ENCODE data around the gene BRAT1. TPM values are rescaled to one million over a fixed set of nuclear protein-coding genes. Genes with fewer than 3 reads are reported as not detected.
"Not testable (repeated sequence)": the region's sequence is repeated elsewhere in the genome, so short reads cannot be mapped to it uniquely, and the experiment has no call there.

BRAT1 gene
- total RNA-seq, 1 experiment from 2014 or later: 53.9 TPM

DNA sequence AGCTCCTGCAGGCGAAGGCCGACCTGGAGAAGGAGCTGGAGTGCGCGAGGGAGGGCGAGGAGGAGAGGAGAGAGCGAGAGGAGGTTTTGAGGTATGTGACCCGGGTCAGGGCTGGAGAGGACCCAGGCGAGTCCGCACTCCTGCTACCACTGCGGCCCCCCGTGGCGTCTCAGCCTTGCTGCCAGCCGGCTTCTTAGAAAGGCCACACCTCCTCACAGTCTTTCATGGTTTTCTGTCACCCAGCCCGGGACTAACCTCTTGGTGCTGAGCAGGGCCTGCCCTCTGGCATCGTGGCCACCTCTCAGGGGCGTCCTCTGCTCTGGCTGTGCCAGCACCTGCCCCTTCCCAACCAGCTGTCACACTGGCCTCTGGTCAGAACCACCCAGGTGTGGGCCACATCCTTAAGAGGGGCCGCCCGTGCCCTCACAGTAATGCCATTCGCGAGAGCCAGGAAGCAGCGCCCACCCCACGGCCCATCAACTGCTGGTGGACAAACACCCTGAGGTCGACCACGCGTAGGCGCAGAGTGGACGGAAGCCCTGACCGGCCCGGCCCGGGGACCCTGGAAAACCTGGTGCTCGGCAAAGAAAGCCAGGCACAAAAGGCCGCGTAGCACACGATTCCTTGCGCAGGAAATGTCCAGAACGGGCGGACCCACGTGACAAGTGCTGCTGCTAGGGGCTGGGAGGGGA is 37.9 kb upstream of the BRAT1 start:
- BruUV-seq (replicated peaks): no TSS peak
- Histone ChIP-seq H3F3A (ENCODE audit: insufficient read depth, low read depth) (no peaks in the 10 kb centered on the region), H3K4me3 (no peak overlapping the region), H3K27me3 (ENCODE audit: insufficient read depth, low read depth) (no peaks in the 10 kb centered on the region), H3K4me1 (replicated peaks; ENCODE audit: insufficient read depth) (no peaks in the 10 kb centered on the region), H3K9me3 (ENCODE audit: insufficient read depth, low read depth) (no peaks in the 10 kb centered on the region), H3K27ac (no peak overlapping the region), H3K9me2 (ENCODE audit: insufficient read depth) (no peaks in the 10 kb centered on the region), H3K36me3 (ENCODE audit: low read depth) (no peaks in the 10 kb centered on the region), H4K20me1 (ENCODE audit: insufficient read depth) (no peaks in the 10 kb centered on the region), H2AFZ (no peak overlapping the region), H3K4me2 (no peak overlapping the region), H3K79me2 (ENCODE audit: low read depth) (no peaks in the 10 kb centered on the region)
- no peak for DNase-seq
- ChIA-PET CTCF (no interaction called here), POLR2A (ENCODE audit: unreplicated experiment) (no interaction called here)
- intact Hi-C loops (cut with micrococcal nuclease; ENCODE audit: unreplicated experiment): no loop called here
- TF ChIP-seq CTCF (conservative IDR thresholded peaks at IDR 0.05): no peak

GRCh38 chr7:2592375-2592865 is 37.1 kb upstream of the BRAT1 start:
- POLR2A ChIA-PET (ENCODE audit: unreplicated experiment): no interaction called here
- TF ChIP-seq EZH2 (IDR thresholded peaks at IDR 0.05; ENCODE audit: low read depth) (no peak), CTCF (conservative IDR thresholded peaks at IDR 0.05) (no peak)
- Histone ChIP-seq H3F3A (ENCODE audit: insufficient read depth, low read depth) (no peaks in the 10 kb centered on the region), H3K9me2 (ENCODE audit: insufficient read depth) (no peaks in the 10 kb centered on the region), H2AFZ (no peak overlapping the region), H3K27ac (no peak overlapping the region), H3K79me2 (ENCODE audit: low read depth) (no peaks in the 10 kb centered on the region), H3K4me3 (no peak overlapping the region), H4K20me1 (ENCODE audit: insufficient read depth) (no peaks in the 10 kb centered on the region), H3K36me3 (ENCODE audit: low read depth) (no peaks in the 10 kb centered on the region), H3K27me3 (ENCODE audit: insufficient read depth, low read depth) (no peaks in the 10 kb centered on the region), H3K4me1 (replicated peaks; ENCODE audit: insufficient read depth) (no peaks in the 10 kb centered on the region), H3K9me3 (ENCODE audit: insufficient read depth, low read depth) (no peaks in the 10 kb centered on the region), H3K4me2 (no peak overlapping the region)
- CTCF ChIA-PET: no interaction called here
- no TSS peak for BruUV-seq (replicated peaks)
- DNase-seq: no peak
- intact Hi-C loops (cut with micrococcal nuclease; ENCODE audit: unreplicated experiment): no loop called here

DNA sequence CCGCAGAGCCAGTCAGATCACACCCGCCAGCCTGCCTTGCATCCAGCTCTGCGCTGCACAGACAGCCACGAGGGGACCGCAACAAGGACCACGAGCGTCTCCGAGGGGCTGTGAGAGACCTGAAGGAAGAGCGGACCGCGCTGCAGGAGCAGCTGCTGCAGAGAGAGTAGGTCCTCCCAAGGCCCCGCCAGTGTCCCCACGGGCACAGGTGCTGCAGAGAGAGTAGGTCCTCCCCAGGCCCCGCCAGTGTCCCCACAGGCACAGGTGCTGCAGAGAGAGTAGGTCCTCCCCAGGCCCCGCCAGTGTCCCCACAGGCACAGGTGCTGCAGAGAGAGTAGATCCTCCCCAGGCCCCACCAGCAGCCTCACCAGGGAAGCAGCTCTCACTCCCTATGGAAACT is 34.6 kb upstream of the BRAT1 start:
- H4K20me1 ChIP-seq (ENCODE audit: insufficient read depth); H3K4me3 ChIP-seq; H3K9me3 ChIP-seq (ENCODE audit: insufficient read depth, low read depth); BruUV-seq (replicated peaks); H3F3A ChIP-seq (ENCODE audit: insufficient read depth, low read depth); H3K79me2 ChIP-seq (ENCODE audit: low read depth); intact Hi-C loops (cut with micrococcal nuclease; ENCODE audit: unreplicated experiment); H2AFZ ChIP-seq; POLR2A ChIA-PET (ENCODE audit: unreplicated experiment); H3K36me3 ChIP-seq (ENCODE audit: low read depth); H3K9me2 ChIP-seq (ENCODE audit: insufficient read depth); DNase-seq; H3K27me3 ChIP-seq (ENCODE audit: insufficient read depth, low read depth); H3K4me2 ChIP-seq; H3K27ac ChIP-seq; H3K4me1 ChIP-seq (replicated peaks; ENCODE audit: insufficient read depth): not testable (repeated sequence)
- CTCF ChIA-PET: interaction anchor here (0.6 kb wide), 1 partner anchor 35 kb away, joined by 7 read pairs; the partner anchor contains the start of gene BRAT1

DNA sequence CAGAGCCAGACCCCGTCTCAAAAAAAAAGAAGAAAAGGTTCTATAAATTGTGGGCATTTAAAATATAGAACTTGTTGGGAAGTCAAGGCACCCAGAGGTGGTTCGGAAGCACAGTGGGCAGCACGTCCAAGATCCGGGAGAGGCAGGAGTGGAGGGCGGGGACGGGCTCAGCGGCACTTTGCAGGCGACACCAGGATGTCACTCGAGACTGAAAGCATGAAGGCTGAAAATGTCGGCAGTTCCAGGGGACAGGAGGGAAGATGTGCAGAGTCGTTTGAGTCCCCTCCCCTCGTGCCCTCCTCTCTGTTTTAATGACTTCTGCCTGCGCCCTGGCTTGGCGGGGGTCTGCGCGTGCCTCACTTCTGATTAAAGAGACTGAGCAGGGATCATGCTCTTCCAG is 34.0 kb upstream of the BRAT1 start:
- H3K4me3 ChIP-seq: no peak overlapping the region
- no peaks in the 10 kb centered on the region for H3F3A ChIP-seq (ENCODE audit: insufficient read depth, low read depth)
- intact Hi-C loops (cut with micrococcal nuclease; ENCODE audit: unreplicated experiment): no loop called here
- ChIA-PET POLR2A (ENCODE audit: unreplicated experiment) (no interaction called here), CTCF (no interaction called here)
- 0 out of 2 replicates have a peak, but pooled peaks cover 3% of the 10 kb centered on the region for H3K36me3 ChIP-seq (ENCODE audit: low read depth)
- no peaks in the 10 kb centered on the region for H3K4me1 ChIP-seq (replicated peaks; ENCODE audit: insufficient read depth)
- no peak overlapping the region for H3K4me2 ChIP-seq
- H3K9me3 ChIP-seq (ENCODE audit: insufficient read depth, low read depth): no peaks in the 10 kb centered on the region
- TF ChIP-seq CTCF (conservative IDR thresholded peaks at IDR 0.05) (no peak), EZH2 (IDR thresholded peaks at IDR 0.05; ENCODE audit: low read depth) (no peak)
- H3K79me2 ChIP-seq (ENCODE audit: low read depth): no peaks in the 10 kb centered on the region
- BruUV-seq (replicated peaks): no TSS peak
- no peaks in the 10 kb centered on the region for H3K27me3 ChIP-seq (ENCODE audit: insufficient read depth, low read depth)
- H4K20me1 ChIP-seq (ENCODE audit: insufficient read depth): no peaks in the 10 kb centered on the region
- H2AFZ ChIP-seq: no peak overlapping the region
- H3K27ac ChIP-seq: no peak overlapping the region
- no peaks in the 10 kb centered on the region for H3K9me2 ChIP-seq (ENCODE audit: insufficient read depth)
- no peak for DNase-seq
